Calu3 (cell line): ENCODE measurements around the gene RNLS. TPM values are rescaled to one million over a fixed set of nuclear protein-coding genes. Genes with fewer than 3 reads are reported as not detected.

Experiments used
- BruUV-seq: library from RNA; stranded (reverse); fragments of 400-500 nt; replicated peaks from 2 replicates; lab custom pipeline; 2021; lab: Mats Ljungman, UMichigan
- CTCF ChIA-PET: fragments of 300-600 bp; sonication (Branson Sonifier 250); formaldehyde crosslinking; loops from one replicate; lab custom pipeline; 2022; ENCODE audit warnings: antibody characterized with exemption; lab: Charles Lee
- DNase-seq: peaks from one replicate; pipeline ENCODE4 v3.0.0; 2022
- H3K27ac Mint-ChIP-seq: one replicate; pipeline ENCODE4 v1.8.0; 2022; ENCODE audit warnings: mixed read lengths; ENCODE audit not compliant: unreplicated experiment
- H3K27me3 Mint-ChIP-seq: one replicate; pipeline ENCODE4 v1.8.0; 2022; ENCODE audit warnings: mixed read lengths; ENCODE audit not compliant: unreplicated experiment
- H3K36me3 Mint-ChIP-seq: one replicate; pipeline ENCODE4 v1.8.0; 2022; ENCODE audit warnings: mild to moderate bottlenecking, moderate library complexity, mixed read lengths; ENCODE audit not compliant: insufficient read depth, unreplicated experiment
- H3K4me1 Mint-ChIP-seq: one replicate; pipeline ENCODE4 v1.8.0; 2022; ENCODE audit warnings: mild to moderate bottlenecking, low read depth, mixed read lengths; ENCODE audit not compliant: unreplicated experiment
- H3K4me3 Mint-ChIP-seq: one replicate; pipeline ENCODE4 v1.8.0; 2022; ENCODE audit warnings: mild to moderate bottlenecking, low read depth, moderate library complexity, mixed read lengths; ENCODE audit not compliant: unreplicated experiment
- H3K9me3 Mint-ChIP-seq: one replicate; pipeline ENCODE4 v1.8.0; 2022; ENCODE audit warnings: low read depth, mixed read lengths; ENCODE audit not compliant: unreplicated experiment
- CTCF ChIP-seq: fragments of 200-600 bp; IDR thresholded peaks from one replicate; pipeline ENCODE4 v1.8.0; 2022; ENCODE audit warnings: antibody characterized with exemption; ENCODE audit not compliant: unreplicated experiment
- intact Hi-C: fragments of 100-400 bp; cut with micrococcal nuclease; formaldehyde crosslinking; loops from one replicate; pipeline ENCODE4 v1.10.0; 2022; ENCODE audit not compliant: unreplicated experiment
- total RNA-seq: library from RNA; stranded (reverse); gene quantifications from 2 replicates; pipeline ENCODE4 v1.2.3, GENCODE V29; 2022

RNLS gene
- total RNA-seq, 1 experiment from 2014 or later = 6.3 TPM

DNA sequence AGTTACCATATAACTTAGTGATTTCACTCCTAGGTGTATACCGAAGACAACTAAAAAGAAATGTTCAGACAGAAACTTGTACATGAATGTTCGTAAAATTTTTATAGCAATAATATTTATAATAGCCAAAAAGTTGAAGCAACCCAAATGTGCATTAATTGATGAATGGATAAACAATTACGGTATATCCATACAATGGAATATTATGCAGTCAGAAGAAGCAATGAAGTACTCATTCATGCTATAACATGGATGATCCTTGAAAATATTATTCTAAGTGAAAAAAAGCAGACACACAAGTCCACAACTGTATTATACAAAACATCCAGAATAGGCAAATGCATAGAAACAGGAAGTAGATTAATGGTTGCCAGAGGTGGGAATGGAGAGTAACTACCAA, 183.9 kb downstream of the RNLS start:
- no peak for TF ChIP-seq CTCF
- Mint-ChIP-seq H3K27ac (no peak overlapping the region), H3K4me3 (no peak overlapping the region), H3K36me3 (no peaks in the 10 kb centered on the region), H3K4me1 (peaks cover 18% of the 10 kb centered on the region), H3K9me3 (peaks cover 7% of the 10 kb centered on the region), H3K27me3 (no peaks in the 10 kb centered on the region)
- BruUV-seq = no TSS peak
- CTCF ChIA-PET = no interaction called here
- intact Hi-C loops = no loop called here
- DNase-seq = no peak

GRCh38 chr10:88395677-88396076, 187.4 kb downstream of the RNLS start:
- no TSS peak for BruUV-seq
- intact Hi-C loops = no loop called here
- no peak for DNase-seq
- Mint-ChIP-seq H3K4me1 (peaks cover 8% of the 10 kb centered on the region), H3K27me3 (no peaks in the 10 kb centered on the region), H3K9me3 (peaks cover 7% of the 10 kb centered on the region), H3K36me3 (no peaks in the 10 kb centered on the region), H3K27ac (no peak overlapping the region), H3K4me3 (no peak overlapping the region)
- TF ChIP-seq CTCF = no peak
- CTCF ChIA-PET = no interaction called here

- BruUV-seq = no TSS peak
- H3K36me3 Mint-ChIP-seq = no peaks in the 10 kb centered on the region
- TF ChIP-seq CTCF = no peak
- H3K9me3 Mint-ChIP-seq = peaks cover 4% of the 10 kb centered on the region
- no peak for DNase-seq
- H3K27me3 Mint-ChIP-seq = no peaks in the 10 kb centered on the region
- intact Hi-C loops = no loop called here
- no peaks in the 10 kb centered on the region for H3K4me1 Mint-ChIP-seq
- H3K4me3 Mint-ChIP-seq = no peak overlapping the region
- H3K27ac Mint-ChIP-seq = no peak overlapping the region
- CTCF ChIA-PET = no interaction called here
Observed at GRCh38 chr10:88392222-88392621, 190.9 kb downstream of the RNLS start.

GRCh38 chr10:88390041-88390440, 193.1 kb downstream of the RNLS start:
- CTCF ChIA-PET = interaction anchor here (0.5 to 1.2 kb wide), 3 partner anchors 28 to 537 kb away, joined by 3 to 5 read pairs (median 3); partner anchors contain the start of gene RNLS
- no peak for DNase-seq
- no peaks in the 10 kb centered on the region for H3K4me1 Mint-ChIP-seq

More at GRCh38 chr10:88390041-88390440, 193.1 kb downstream of the RNLS start:
- Mint-ChIP-seq H3K4me3 (no peak overlapping the region), H3K27me3 (no peaks in the 10 kb centered on the region), H3K9me3 (no peaks in the 10 kb centered on the region), H3K36me3 (no peaks in the 10 kb centered on the region), H3K27ac (no peak overlapping the region)
- BruUV-seq = no TSS peak
- intact Hi-C loops = no loop called here
- TF ChIP-seq CTCF = no peak
